ENCODE results near the gene SLC35E3.

DNA sequence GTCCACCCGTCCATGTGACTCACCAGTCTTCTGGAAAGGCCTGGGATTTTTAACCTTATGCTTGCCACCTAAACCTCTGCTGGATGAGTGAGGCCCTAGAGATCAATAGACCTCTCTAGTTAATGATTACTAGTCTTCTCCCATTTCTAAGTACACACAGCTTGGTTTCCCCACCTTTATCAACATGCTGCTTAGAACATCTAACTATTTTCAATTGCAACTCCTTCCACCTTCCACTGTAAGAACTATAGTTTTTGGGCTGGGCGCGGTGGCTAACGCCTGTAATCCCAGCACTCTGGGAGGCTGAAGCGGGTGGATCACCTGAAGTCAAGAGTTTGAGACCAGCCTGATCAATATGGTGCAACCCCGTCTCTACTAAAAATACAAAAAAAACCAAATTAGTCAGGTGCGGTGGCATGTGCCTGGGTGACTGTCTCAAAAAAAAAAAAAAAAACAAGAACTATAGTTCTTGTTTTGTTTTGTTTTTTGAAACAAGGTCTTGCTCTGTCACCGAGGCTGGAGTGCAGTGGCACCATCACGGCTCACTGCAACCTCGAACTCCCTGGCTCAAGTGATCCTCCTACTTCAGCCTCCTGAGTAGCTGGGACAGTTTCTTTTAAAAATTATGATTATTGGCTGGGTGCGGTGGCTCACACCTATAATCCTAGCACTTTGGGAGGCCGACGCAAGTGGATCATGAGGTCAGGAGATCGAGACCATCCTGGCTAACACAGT lies 43.3 kb downstream of the SLC35E3 start:
- TF ChIP-seq, protein P1, sequence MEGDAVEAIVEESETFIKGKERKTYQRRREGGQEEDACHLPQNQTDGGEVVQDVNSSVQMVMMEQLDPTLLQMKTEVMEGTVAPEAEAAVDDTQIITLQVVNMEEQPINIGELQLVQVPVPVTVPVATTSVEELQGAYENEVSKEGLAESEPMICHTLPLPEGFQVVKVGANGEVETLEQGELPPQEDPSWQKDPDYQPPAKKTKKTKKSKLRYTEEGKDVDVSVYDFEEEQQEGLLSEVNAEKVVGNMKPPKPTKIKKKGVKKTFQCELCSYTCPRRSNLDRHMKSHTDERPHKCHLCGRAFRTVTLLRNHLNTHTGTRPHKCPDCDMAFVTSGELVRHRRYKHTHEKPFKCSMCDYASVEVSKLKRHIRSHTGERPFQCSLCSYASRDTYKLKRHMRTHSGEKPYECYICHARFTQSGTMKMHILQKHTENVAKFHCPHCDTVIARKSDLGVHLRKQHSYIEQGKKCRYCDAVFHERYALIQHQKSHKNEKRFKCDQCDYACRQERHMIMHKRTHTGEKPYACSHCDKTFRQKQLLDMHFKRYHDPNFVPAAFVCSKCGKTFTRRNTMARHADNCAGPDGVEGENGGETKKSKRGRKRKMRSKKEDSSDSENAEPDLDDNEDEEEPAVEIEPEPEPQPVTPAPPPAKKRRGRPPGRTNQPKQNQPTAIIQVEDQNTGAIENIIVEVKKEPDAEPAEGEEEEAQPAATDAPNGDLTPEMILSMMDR (conservative IDR thresholded peaks at IDR 0.05 in 1 of 2, IDR thresholded peaks at IDR 0.05 in 1 of 2; ENCODE audit: low read depth in 1 of 2, low read length in 2 of 2): no peak
- TF ChIP-seq EZH2 (IDR thresholded peaks at IDR 0.05; ENCODE audit: low read length, missing control alignments): no peak

All from fibroblast of lung (primary cell).